ENCODE data around the gene RGS17.
"Not testable (repeated sequence)": the region's sequence is repeated elsewhere in the genome, so short reads cannot be mapped to it uniquely, and the experiment has no call there.

Gene RGS17

GRCh38 chr6:153131037-153131981, at the start of gene RGS17:
Gene RGS17, minus strand, starts transcription at chr6:153131282. Its CDS starts 87,264 bp downstream, at chr6:153044018.
- DNase-seq (ENCODE audit: low read depth) = no peak

DNA sequence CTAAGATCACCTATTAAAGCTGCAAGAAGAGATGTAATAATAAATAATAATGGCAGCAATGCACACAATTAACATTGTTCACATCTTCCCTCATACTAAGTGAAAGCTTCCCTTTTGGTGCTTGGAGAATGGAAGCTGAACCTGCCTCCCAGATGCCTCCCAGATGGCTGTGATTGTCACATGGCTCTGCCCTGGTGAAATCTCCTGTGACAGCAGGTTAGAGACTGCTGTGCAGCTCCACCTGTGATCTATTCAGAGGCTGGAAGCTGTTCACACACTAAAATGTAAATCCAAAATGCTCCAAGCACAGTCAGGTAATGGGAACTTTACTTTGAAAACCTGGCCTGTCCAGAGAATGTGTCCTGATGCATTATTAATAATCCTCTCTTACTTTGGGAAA, 41.7 kb upstream of the RGS17 start:
- no peak for DNase-seq (ENCODE audit: low read depth)

DNA sequence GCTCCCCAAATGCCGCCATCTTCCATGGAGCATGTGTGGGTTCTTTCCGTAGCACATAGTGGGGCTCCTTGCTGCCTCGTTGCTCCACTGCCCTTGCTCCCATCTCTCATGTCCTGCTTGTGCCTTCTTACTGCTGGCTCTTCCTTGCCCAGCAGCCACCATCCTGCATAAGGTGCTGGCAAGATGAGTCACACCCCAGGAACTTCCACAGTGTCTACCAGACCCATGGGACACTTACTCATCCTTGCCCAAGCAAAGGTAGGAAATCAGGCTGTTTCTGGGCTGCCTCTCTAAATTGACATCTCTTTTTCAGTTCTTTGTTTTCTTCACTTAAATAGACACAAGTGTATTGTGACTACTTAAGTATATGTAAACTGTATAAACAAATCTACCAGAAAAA, 39.4 kb upstream of the RGS17 start:
- DNase-seq (ENCODE audit: low read depth) = no peak

- DNase-seq (ENCODE audit: low read depth) = no peak
Measured at GRCh38 chr6:153167907-153168306, 36.8 kb upstream of the RGS17 start.

DNA sequence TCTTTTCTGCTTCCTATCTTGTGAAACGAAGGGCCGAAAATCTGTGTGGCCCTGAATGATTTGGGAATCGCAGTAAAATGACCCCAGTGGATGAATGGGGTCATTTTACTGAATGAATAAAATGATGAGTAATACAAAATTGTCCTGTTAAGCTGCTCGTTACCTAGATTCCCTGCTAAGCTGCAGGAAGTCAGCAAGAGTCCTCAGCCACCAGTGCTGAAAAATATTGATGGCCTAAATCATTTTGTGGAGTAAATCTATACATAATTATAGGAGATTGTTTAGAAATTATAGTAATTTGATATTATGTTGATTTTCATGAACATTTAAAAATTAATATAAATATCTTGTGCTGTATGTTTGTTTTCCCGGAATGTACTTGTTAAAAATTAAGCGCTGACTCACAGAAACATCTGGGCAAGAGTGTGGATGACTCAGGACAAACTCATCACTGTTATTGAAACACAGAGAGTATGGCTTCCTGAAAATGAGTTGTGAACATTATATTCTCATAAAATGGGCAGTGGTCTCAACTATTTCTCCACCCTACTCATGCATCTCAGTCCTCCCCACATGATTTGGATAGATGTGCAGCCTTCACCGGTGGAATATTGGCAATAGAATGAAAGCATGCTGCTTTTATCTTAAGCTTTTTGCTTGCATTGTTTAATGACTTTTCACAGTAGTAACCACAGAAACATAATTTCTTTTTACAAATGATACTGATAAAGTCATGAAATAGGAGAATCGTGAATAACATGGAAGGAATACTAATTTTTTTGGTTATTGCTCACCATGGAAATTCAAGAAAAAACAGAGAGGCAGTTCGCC, 36.2 kb upstream of the RGS17 start:
- no peak for DNase-seq (ENCODE audit: low read depth)

DNA sequence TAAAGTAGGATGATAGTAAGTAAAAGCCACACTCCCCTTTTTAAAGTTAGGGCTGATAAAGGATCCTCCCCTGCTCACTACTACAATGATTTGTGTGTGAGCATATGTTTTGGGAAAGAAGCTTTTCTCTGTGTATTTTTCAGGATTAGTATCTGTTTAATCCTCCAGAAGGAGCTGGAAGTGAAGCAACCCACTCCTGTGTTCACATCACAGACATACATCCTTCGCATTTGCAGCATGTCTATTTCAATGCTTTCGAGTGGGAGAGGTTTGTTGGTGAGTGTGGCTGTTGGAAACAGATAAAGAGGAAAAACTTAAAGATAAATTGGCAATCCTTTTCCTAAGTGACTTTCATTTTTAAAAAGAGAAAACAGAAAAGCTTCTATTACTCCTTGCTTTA, 31.6 kb upstream of the RGS17 start:
- DNase-seq (ENCODE audit: low read depth) = no peak

GRCh38 chr6:153162172-153162571, 31.1 kb upstream of the RGS17 start:
- no peak for DNase-seq (ENCODE audit: low read depth)

- no peak for DNase-seq (ENCODE audit: low read depth)
Measured at GRCh38 chr6:153160221-153160620, 29.1 kb upstream of the RGS17 start.

- DNase-seq (ENCODE audit: low read depth) = no peak
Measured at GRCh38 chr6:153150752-153151440, 19.8 kb upstream of the RGS17 start.

- no peak for DNase-seq (ENCODE audit: low read depth)
Measured at GRCh38 chr6:153150371-153150751, 19.3 kb upstream of the RGS17 start.

- DNase-seq (ENCODE audit: low read depth) = no peak
Measured at GRCh38 chr6:153149891-153150290, 18.8 kb upstream of the RGS17 start.

DNA sequence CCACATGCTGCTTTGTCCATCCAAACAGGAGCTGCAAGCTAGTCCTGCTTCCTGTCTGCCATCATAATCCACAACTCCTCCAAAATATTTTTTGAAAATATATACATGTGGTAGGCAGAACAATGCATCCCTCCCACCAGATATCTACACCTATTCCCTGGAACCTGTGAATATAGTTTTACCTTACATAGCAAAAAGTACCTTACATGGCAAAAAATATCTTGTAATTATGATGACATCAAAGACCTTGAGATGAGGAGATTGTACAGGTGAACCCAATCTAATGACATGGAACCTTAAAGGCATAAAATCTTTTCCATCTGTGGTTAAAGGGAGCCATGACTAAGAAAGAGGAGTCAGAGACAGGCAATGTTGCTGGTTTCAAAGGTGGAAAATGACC, 15.3 kb upstream of the RGS17 start:
- DNase-seq (ENCODE audit: low read depth) = no peak

DNA sequence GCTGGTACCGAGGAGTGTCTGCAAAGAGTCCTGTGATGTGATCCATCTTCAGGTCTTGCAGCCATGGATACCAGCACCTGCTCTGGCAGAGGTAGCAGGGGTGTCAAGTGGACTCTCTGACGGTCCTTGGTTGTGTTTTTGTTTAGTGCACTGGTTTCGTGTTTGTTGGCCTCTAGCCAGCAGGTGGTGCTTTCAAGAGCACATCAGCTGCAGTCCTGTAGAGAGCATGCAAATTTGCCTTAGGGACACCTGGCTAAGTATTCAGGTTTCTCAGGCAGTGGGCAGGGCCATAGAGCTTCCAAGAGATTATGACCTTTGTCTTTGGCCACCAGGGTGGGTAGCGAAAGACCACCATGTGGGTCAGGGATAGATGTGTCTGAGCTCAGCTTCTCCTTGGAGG, 14.5 kb upstream of the RGS17 start:
- no peak for DNase-seq (ENCODE audit: low read depth)

GRCh38 chr6:153143200-153143599, 12.1 kb upstream of the RGS17 start:
- DNase-seq (ENCODE audit: low read depth) = no peak

DNA sequence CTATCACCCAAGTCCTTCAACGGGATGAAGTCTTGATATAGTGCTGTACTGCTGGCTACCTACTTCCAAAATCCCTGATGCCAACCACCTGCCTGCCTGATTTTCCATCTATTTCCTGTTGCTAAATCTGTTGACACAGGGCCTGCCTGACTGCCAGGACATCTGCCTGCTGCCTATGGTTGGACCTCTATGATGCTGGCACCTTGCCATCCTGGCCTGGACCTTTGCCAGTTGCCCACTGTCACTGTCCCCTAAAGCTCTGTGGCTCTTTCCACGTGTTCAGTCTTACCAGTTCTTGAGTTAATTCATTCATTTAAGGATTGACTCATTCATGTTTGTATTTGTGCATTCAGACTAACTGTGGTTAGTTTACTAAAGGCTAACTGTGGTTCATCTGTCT, 9.2 kb upstream of the RGS17 start:
- no peak for DNase-seq (ENCODE audit: low read depth)

GRCh38 chr6:153138930-153139329, 7.8 kb upstream of the RGS17 start:
- no peak for DNase-seq (ENCODE audit: low read depth)

GRCh38 chr6:153135681-153136080, 4.6 kb upstream of the RGS17 start:
- DNase-seq (ENCODE audit: low read depth) = no peak

DNA sequence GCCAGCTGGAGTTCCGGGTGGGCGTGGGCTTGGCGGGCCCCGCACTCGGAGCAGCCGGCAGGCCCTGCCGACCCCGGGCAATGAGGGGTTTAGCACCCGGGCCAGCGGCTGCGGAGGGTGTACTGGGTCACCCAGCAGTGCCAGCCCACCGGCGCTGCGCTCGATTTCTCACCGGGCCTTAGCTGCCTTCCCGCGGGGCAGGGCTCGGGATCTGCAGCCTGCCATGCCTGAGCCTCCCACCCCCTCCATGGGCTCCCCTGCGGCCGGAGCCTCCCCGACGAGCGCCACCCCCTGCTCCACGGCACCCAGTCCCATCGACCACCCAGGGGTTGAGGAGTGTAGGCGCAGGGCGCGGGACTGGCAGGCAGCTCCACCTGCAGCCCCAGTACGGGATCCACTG, 2.6 kb upstream of the RGS17 start:
- not testable (repeated sequence) for DNase-seq (ENCODE audit: low read depth)

DNA sequence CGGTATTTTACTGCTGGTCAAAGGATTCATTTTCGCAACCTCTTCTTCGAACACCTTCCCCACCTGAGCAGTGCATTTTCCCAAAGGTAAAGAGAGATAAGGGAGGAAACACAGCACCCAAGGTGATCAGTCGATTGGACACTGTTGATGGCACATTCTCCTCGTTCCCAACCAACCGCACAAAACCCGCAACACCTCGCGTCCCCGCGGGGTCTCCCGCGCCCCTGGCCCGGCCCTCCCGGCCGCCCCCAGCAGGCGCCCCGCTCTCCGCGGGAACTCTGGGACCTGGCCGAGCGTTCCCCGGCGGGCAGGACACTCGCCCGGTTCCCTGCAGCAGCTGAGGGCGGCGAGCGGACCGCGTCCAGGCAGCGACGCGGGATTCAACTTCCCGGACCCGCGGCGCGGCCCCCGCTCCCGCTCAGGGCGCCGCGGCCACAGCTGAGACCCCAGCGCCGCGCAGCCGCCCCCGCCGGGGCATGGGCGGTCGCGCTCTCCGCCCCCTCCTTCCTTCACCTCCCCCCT, 506 bp downstream of the RGS17 start:
- no peak for DNase-seq (ENCODE audit: low read depth)

- DNase-seq (ENCODE audit: low read depth) = no peak
Measured at GRCh38 chr6:153129873-153130514, 1.1 kb downstream of the RGS17 start.

DNA sequence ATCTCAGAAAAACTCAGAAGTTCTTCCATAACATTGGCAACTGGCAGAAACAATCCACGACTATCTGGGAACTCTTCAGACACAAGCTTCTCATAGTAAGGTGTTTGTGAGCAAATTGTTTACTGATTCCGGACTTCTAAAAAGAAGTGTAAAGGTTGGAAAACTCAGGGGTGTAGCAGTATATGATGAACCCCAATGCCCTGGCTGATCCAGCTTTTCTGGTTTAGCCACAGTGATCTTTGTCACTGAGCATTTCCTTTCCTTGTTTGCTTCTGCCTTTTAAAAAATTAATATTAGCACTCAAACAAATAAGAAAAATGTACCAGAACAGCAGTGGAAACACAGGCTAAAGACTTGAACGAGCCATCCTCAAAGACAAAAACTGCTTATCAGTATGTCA, 4.9 kb downstream of the RGS17 start:
- DNase-seq (ENCODE audit: low read depth) = no peak

DNA sequence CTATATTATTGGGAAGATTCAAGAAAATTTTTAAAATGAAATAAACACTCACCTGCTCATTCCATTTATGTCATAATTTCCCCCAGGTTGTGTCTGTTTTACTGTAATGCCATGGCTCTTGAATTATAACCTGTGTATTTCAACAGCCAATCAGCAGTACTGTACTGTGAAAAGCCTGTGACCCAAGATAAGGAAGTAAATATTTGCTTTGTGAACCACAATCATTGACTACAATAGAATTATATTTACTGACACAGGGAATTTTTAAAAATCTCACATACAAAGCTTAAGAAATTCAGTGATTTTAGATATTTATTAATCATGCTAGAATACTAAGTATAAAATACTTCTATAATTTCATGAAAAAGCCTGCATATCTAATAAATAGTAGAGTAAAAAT, 6.0 kb downstream of the RGS17 start:
- DNase-seq (ENCODE audit: low read depth) = no peak

Data from activated T-helper 9 cell treated with anti-CD3 and anti-CD28 coated beads, Interleukin-2, amount 50 U/mL, for 16 hours (primary cell).